GM10248 (cell line): Measurements from ENCODE around the gene SLC37A1.

Experiments used
- CTCF ChIA-PET: fragments of 300-600 bp; sonication (Branson Sonifier 250); formaldehyde crosslinking; extraction: SDS; loops from one replicate; lab custom pipeline; 2021; ENCODE audit warnings: antibody characterized with exemption; lab: Yijun Ruan, JAX
- POLR2A ChIA-PET: fragments of 350-650 bp; sonication (Branson Sonifier 250); formaldehyde crosslinking; extraction: SDS; loops from one replicate; lab custom pipeline; 2020; ENCODE audit warnings: antibody characterized with exemption; lab: Yijun Ruan, JAX
- DNase-seq: peaks from one replicate; pipeline ENCODE4 v3.0.0; 2012; ENCODE audit errors: extremely low spot score
- CTCF ChIP-seq: IDR thresholded peaks from 2 replicates; pipeline ENCODE4 v1.5.1; 2012; ENCODE audit warnings: mild to moderate bottlenecking, low read depth; ENCODE audit errors: extremely low read depth, missing control alignments, control extremely low read depth

SLC37A1 gene

GRCh38 chr21:42541174-42541573 lies 27.5 kb downstream of the SLC37A1 start:
- POLR2A ChIA-PET: no interaction called here
- CTCF ChIA-PET: no interaction called here
- TF ChIP-seq CTCF: no peak
- DNase-seq: no peak

- no peak for TF ChIP-seq CTCF
- no peak for DNase-seq
- ChIA-PET POLR2A (no interaction called here), CTCF (no interaction called here)
Measured at GRCh38 chr21:42541618-42542017, 28.0 kb downstream of the SLC37A1 start.

- POLR2A ChIA-PET: no interaction called here
- CTCF ChIA-PET: no interaction called here
- DNase-seq: no peak
- no peak for TF ChIP-seq CTCF
Measured at GRCh38 chr21:42542196-42542595, 28.5 kb downstream of the SLC37A1 start.

GRCh38 chr21:42542596-42542995 lies 28.9 kb downstream of the SLC37A1 start:
- no peak for DNase-seq
- ChIA-PET POLR2A (no interaction called here), CTCF (no interaction called here)
- no peak for TF ChIP-seq CTCF

- ChIA-PET POLR2A (no interaction called here), CTCF (interaction anchor here (0.7 kb wide), 1 partner anchor 11 kb away, joined by 3 read pairs; no protein-coding TSS in a partner anchor)
- DNase-seq: no peak
- TF ChIP-seq CTCF: no peak
Measured at GRCh38 chr21:42543106-42543847, 29.6 kb downstream of the SLC37A1 start.

- CTCF ChIA-PET: interaction anchor here (1.1 to 1.3 kb wide), 3 partner anchors 8 to 9 kb away, joined by 3 read pairs; no protein-coding TSS in a partner anchor
- POLR2A ChIA-PET: no interaction called here
- DNase-seq: no peak
- no peak for TF ChIP-seq CTCF
Measured at GRCh38 chr21:42544544-42544943, 30.9 kb downstream of the SLC37A1 start.
